Tibial nerve (tissue), 4 donors: ENCODE data around the gene ADPRH. TPM values are rescaled to one million over a fixed set of nuclear protein-coding genes. Genes with fewer than 3 reads are reported as not detected.
A peak's percentile ranks its signal among the peaks of the same experiment; 100 is the strongest.

Experiments used
- DNase-seq, 2 donors: peaks; one replicate each; pipeline ENCODE4 v3.0.0-alpha.2; 2019; ENCODE audit warnings: low spot score in 2 of 2
- H3K27ac ChIP-seq, 4 donors: fragments of 200-600 bp; sonication (generic) in 3 of 4; one replicate each; pipeline ENCODE4 v1.5.1; 2017 to 2019; ENCODE audit warnings: mild to moderate bottlenecking in 1 of 4
- H3K27me3 ChIP-seq, 2 donors: fragments of 200-600 bp; sonication (generic) in 1 of 2; one replicate each; pipeline versions ENCODE4 v1.5.1 to v1.6.0; 2017 to 2019
- H3K36me3 ChIP-seq, 3 donors: fragments of 200-600 bp; sonication (generic); one replicate each; pipeline ENCODE4 v1.5.1; 2018 to 2019
- H3K4me1 ChIP-seq, 4 donors: fragments of 200-600 bp; sonication (generic) in 3 of 4; one replicate each; pipeline ENCODE4 v1.5.1; 2017 to 2019
- H3K4me3 ChIP-seq, 4 donors: fragments of 200-600 bp; sonication (generic) in 3 of 4; one replicate each; pipeline ENCODE4 v1.5.1; 2017 to 2019; ENCODE audit warnings: mild to moderate bottlenecking in 1 of 4, moderate library complexity in 1 of 4
- H3K9me3 ChIP-seq, 4 donors: fragments of 200-600 bp; sonication (generic) in 3 of 4; one replicate each; pipeline ENCODE4 v1.5.1; 2017 to 2019
- EP300 ChIP-seq, 2 donors: sonication (generic); formaldehyde crosslinking; IDR thresholded peaks; one replicate each; pipeline ENCODE4 v1.6.1; 2017; ENCODE audit warnings: antibody characterized with exemption in 2 of 2, mild to moderate bottlenecking in 1 of 2
- POLR2A ChIP-seq, 2 donors: fragments of 450-650 bp; IDR thresholded peaks; one replicate each; pipeline ENCODE4 v1.6.1; 2017; ENCODE audit warnings: antibody characterized with exemption in 2 of 2, mild to moderate bottlenecking in 2 of 2, moderate library complexity in 2 of 2
- WGBS, 2 donors: methylation state at CpG; one replicate each; pipeline ENCODE4 v1.1.5; 2018; 5-methylcytosine and 5-hydroxymethylcytosine counted together
- total RNA-seq, 4 donors: library from RNA; depleted of rRNA; stranded (reverse); fragments of >200 nt; gene quantifications; one replicate each; pipeline ENCODE4 v1.1.0, GENCODE V29; 2016
- TF ChIP-seq, protein P1 (sequence below), 5 experiments: fragments of 200-600 bp in 3 of 5; fragments of 450-650 bp in 2 of 5; sonication (generic) in 3 of 5; IDR thresholded peaks; one replicate each; pipeline ENCODE4 v1.5.1; 2016 to 2019; ENCODE audit warnings: antibody characterized with exemption in 5 of 5, mild to moderate bottlenecking in 3 of 5, moderate library complexity in 2 of 5

The ADPRH gene
- total RNA-seq, 4 donors from 2014 or later, result 7.6 to 12.0 (median 9.1) TPM

DNA sequence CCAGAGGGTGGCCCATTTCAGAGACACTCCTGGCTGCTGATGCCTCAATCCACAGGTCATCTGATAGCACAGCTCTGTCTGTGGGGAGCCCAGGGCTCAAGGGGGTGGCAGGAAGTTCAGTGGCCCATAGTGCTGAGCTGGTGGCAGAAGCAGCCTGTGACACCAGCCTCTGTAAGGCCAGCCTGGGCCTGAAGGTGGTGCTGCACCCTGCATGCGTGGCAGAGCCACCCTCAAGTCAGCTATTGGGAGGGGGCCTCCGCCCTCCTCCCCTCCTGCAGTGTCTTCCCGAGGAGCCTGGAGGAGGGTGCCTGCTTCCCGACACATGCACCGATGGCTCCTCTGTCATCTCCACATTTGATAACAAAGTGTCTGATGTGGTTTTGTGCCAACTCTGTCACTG lies 21.4 kb downstream of the ADPRH start:
- Histone ChIP-seq H3K4me3 (no peak overlapping the region), H3K36me3 (no peaks in the 10 kb centered on the region), H3K4me1 (peaks cover 0 to 20% (median 0%) of the 10 kb centered on the region in 4 donors), H3K27ac (no peak overlapping the region), H3K9me3 (no peaks in the 10 kb centered on the region), H3K27me3 (no peaks in the 10 kb centered on the region)
- no peak for DNase-seq
- 49 to 51% methylated on average over 5 of the region's 5 CpGs for WGBS, 2 donors
- TF ChIP-seq POLR2A (IDR thresholded peaks at IDR 0.05), result no peak
- TF ChIP-seq, protein P1, sequence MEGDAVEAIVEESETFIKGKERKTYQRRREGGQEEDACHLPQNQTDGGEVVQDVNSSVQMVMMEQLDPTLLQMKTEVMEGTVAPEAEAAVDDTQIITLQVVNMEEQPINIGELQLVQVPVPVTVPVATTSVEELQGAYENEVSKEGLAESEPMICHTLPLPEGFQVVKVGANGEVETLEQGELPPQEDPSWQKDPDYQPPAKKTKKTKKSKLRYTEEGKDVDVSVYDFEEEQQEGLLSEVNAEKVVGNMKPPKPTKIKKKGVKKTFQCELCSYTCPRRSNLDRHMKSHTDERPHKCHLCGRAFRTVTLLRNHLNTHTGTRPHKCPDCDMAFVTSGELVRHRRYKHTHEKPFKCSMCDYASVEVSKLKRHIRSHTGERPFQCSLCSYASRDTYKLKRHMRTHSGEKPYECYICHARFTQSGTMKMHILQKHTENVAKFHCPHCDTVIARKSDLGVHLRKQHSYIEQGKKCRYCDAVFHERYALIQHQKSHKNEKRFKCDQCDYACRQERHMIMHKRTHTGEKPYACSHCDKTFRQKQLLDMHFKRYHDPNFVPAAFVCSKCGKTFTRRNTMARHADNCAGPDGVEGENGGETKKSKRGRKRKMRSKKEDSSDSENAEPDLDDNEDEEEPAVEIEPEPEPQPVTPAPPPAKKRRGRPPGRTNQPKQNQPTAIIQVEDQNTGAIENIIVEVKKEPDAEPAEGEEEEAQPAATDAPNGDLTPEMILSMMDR (IDR thresholded peaks at IDR 0.05), result peak in 1 of 5 experiments; percentile 18

DNA sequence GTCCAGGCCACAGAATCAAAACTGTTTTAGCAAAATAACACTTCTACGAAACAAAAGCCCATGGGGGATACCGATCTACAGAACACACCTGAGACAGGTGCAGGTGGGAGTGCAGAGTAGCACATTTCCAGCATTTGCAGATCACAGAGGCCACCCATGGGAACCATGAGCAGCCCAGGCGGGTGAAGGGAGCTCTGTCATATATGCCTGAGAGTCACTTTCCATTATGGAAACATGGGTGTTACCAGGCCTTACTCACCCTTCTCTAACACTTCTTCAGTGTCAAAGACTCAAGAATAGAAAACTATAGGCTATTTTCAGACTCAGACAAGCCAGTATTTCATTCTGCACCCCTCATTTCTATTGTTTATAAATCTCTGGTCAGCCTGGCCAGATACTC lies 21.9 kb downstream of the ADPRH start:
- no peak for DNase-seq
- 80 to 81% methylated on average over 3 of the region's 3 CpGs for WGBS, 2 donors
- TF ChIP-seq POLR2A (IDR thresholded peaks at IDR 0.05) (no peak), EP300 (IDR thresholded peaks at IDR 0.05) (no peak)
- TF ChIP-seq, protein P1 (IDR thresholded peaks at IDR 0.05), result no peak

DNA sequence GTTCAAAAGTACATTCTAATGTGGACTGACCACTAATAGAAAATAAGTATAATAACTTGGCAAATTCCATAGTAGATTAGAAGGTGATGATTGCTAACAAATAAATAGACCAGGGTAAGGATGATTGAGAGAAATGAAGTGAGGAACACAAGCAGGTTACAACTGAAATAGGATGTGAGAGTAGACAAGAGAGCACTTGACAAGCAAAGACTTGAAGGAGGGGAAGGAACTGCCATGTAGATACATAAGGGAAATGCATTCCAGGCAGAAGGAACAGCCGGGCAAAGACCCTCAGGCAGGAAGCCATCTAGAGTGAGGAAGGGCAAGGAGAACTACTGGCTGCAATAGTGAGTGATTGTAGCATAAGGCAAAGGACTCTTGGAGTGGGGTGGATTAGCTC lies 23.4 kb downstream of the ADPRH start:
- H3K27me3 ChIP-seq, result no peaks in the 10 kb centered on the region
- WGBS, 2 donors, result 40 to 42% methylated on average over 1 of the region's 1 CpG
- TF ChIP-seq, protein P1 (IDR thresholded peaks at IDR 0.05), result no peak
- TF ChIP-seq EP300 (IDR thresholded peaks at IDR 0.05), result no peak
- TF ChIP-seq POLR2A (IDR thresholded peaks at IDR 0.05), result no peak
- no peaks in the 10 kb centered on the region for H3K9me3 ChIP-seq
- DNase-seq, result no peak
- no peak overlapping the region for H3K27ac ChIP-seq
- H3K4me1 ChIP-seq, result peaks cover 0 to under 1% (median 0%) of the 10 kb centered on the region in 4 donors
- no peaks in the 10 kb centered on the region for H3K36me3 ChIP-seq
- H3K4me3 ChIP-seq, result no peak overlapping the region

More for the DNA sequence above, 21.9 kb downstream of the ADPRH start:
- no peak overlapping the region for H3K27ac ChIP-seq
- H3K4me3 ChIP-seq, result no peak overlapping the region
- H3K9me3 ChIP-seq, result no peaks in the 10 kb centered on the region
- no peaks in the 10 kb centered on the region for H3K36me3 ChIP-seq
- H3K27me3 ChIP-seq, result no peaks in the 10 kb centered on the region
- H3K4me1 ChIP-seq, result peaks cover 0 to 16% (median 0%) of the 10 kb centered on the region in 4 donors

DNA sequence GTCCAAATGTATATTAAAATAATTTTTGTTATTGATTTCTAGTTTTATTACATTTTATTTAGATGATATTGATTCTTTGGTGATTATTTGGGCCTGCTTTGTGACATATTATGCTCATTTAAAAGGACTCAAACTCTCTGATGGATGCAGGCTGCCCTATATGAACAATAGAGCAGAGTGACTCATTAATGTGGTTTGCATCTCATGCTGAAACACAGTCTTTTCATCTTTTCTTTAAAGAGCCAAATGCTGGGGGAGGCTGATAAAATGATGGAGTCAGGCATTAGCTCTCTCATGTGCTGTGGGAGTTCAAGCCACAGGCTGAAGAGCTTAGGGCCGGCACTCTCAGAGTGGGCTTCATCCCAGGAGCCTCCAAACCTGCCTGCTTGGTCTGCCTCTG lies 25.6 kb downstream of the ADPRH start:
- WGBS, 2 donors, result 62 to 69% methylated on average over 1 of the region's 1 CpG
- DNase-seq, result no peak
- H3K9me3 ChIP-seq, result no peaks in the 10 kb centered on the region
- H3K36me3 ChIP-seq, result no peaks in the 10 kb centered on the region
- no peaks in the 10 kb centered on the region for H3K4me1 ChIP-seq
- H3K4me3 ChIP-seq, result no peak overlapping the region
- TF ChIP-seq EP300 (IDR thresholded peaks at IDR 0.05), result no peak
- TF ChIP-seq, protein P1 (IDR thresholded peaks at IDR 0.05), result no peak
- TF ChIP-seq POLR2A (IDR thresholded peaks at IDR 0.05), result no peak
- H3K27me3 ChIP-seq, result no peaks in the 10 kb centered on the region
- H3K27ac ChIP-seq, result no peak overlapping the region

DNA sequence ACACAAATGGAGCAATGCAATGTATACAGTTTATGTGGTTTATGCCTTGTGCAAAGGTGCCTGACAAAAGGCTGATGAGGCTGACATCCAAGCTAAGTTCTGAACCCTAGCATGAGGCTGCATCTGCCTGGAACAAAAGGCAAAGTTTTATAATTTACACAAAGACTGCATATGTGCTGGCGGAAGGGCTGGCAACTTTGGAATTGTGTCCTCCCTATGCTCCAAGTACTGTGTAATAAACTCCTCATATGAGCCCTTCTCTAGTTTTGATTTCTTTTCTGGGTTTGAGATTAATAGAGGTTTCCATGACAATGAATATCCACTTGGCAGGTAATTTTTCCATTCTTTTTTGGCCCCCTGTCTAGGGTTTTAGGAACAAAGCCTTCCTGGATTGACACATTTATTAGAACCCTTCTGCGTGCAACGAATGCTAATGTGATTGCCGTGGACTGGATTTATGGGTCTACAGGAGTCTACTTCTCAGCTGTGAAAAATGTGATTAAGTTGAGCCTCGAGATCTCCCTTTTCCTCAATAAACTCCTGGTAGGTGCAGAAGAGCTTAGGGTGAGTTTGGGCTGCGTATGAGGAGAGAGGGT lies 29.2 kb downstream of the ADPRH start:
- DNase-seq, result no peak
- Histone ChIP-seq H3K27me3 (no peaks in the 10 kb centered on the region), H3K4me3 (no peak overlapping the region), H3K4me1 (no peaks in the 10 kb centered on the region), H3K36me3 (no peaks in the 10 kb centered on the region), H3K27ac (no peak overlapping the region), H3K9me3 (peaks cover 0 to 4% (median 0%) of the 10 kb centered on the region in 4 donors)
- 67 to 72% methylated on average over 6 of the region's 6 CpGs for WGBS, 2 donors
- TF ChIP-seq EP300 (IDR thresholded peaks at IDR 0.05) (no peak), POLR2A (IDR thresholded peaks at IDR 0.05) (no peak)
- TF ChIP-seq, protein P1 (IDR thresholded peaks at IDR 0.05), result no peak
